Naive thymus-derived CD4-positive, alpha-beta T cell (primary cell): ENCODE results near the gene TNFAIP8L1. TPM values are rescaled to one million over a fixed set of nuclear protein-coding genes. Genes with fewer than 3 reads are reported as not detected.

Source experiments
- ATAC-seq: fragments of 150-1000 bp; cut with Tn5 transposase; 2 replicates; pipeline ENCODE4 v1.10.0; 2021; ENCODE audit warnings: mild to moderate bottlenecking, moderate library complexity
- CTCF ChIA-PET: fragments of 350-600 bp; sonication (Branson Sonifier 250); formaldehyde crosslinking; loops from one replicate; lab custom pipeline; 2021; ENCODE audit warnings: antibody characterized with exemption; lab: Charles Lee
- POLR2A ChIA-PET: fragments of 350-600 bp; sonication (Branson Sonifier 250); formaldehyde crosslinking; loops from one replicate; lab custom pipeline; 2021; ENCODE audit warnings: antibody characterized with exemption, inconsistent platforms; lab: Charles Lee
- DNase-seq, 9 donors: peaks; one replicate each; pipeline versions ENCODE4 v3.0.0 to v3.0.0-alpha.2; 2020 to 2022; ENCODE audit warnings: mixed read lengths in 1 of 9
- H3K27ac ChIP-seq: one replicate; pipeline ENCODE4 v1.7.0; 2013; ENCODE audit warnings: mild to moderate bottlenecking, low read depth, low read length, moderate library complexity
- H3K27me3 ChIP-seq, 2 donors: one replicate each; pipeline ENCODE4 v1.7.0; 2013; ENCODE audit warnings: low read length in 2 of 2, mild to moderate bottlenecking in 2 of 2, moderate library complexity in 2 of 2; ENCODE audit not compliant: control insufficient read depth in 2 of 2, insufficient read depth in 2 of 2
- H3K36me3 ChIP-seq, 3 experiments: 1 replicate in 2 of 3; 2 replicates in 1 of 3; pipeline ENCODE4 v1.7.0; 2013; ENCODE audit warnings: low read length in 3 of 3, mild to moderate bottlenecking in 3 of 3, moderate library complexity in 1 of 3; ENCODE audit not compliant: insufficient read depth in 3 of 3, control insufficient read depth in 2 of 3
- H3K4me1 ChIP-seq, 2 donors: one replicate each; pipeline ENCODE4 v1.7.0; 2013; ENCODE audit warnings: low read length in 2 of 2, mild to moderate bottlenecking in 2 of 2, moderate library complexity in 1 of 2; ENCODE audit not compliant: control insufficient read depth in 2 of 2, insufficient read depth in 2 of 2
- H3K4me3 ChIP-seq: 2 replicates; pipeline ENCODE4 v1.7.0; 2013; ENCODE audit warnings: mild to moderate bottlenecking, low read length
- H3K9me3 ChIP-seq, 3 experiments: 1 replicate in 2 of 3; 2 replicates in 1 of 3; pipeline ENCODE4 v1.7.0; 2013; ENCODE audit warnings: low read length in 3 of 3; ENCODE audit not compliant: control insufficient read depth in 2 of 3
- H3K27ac Mint-ChIP-seq, 9 donors: one replicate each; pipeline ENCODE4 v1.8.0; 2020 to 2022; ENCODE audit warnings: mixed read lengths in 9 of 9, mild to moderate bottlenecking in 8 of 9, moderate library complexity in 5 of 9, inconsistent platforms in 2 of 9
- H3K27me3 Mint-ChIP-seq, 5 donors: one replicate each; pipeline ENCODE4 v1.8.0; 2021 to 2022; ENCODE audit warnings: mixed read lengths in 5 of 5, mild to moderate bottlenecking in 1 of 5
- H3K36me3 Mint-ChIP-seq, 5 donors: one replicate each; pipeline ENCODE4 v1.8.0; 2020 to 2022; ENCODE audit warnings: mixed read lengths in 5 of 5, mild to moderate bottlenecking in 3 of 5, inconsistent platforms in 1 of 5
- H3K4me1 Mint-ChIP-seq, 7 donors: one replicate each; pipeline ENCODE4 v1.8.0; 2020 to 2022; ENCODE audit warnings: mixed read lengths in 7 of 7, mild to moderate bottlenecking in 3 of 7, inconsistent platforms in 1 of 7
- H3K4me3 Mint-ChIP-seq, 10 donors: one replicate each; pipeline ENCODE4 v1.8.0; 2020 to 2022; ENCODE audit warnings: mild to moderate bottlenecking in 10 of 10, mixed read lengths in 10 of 10, moderate library complexity in 6 of 10, inconsistent platforms in 2 of 10
- H3K9me3 Mint-ChIP-seq, 11 donors: one replicate each; pipeline ENCODE4 v1.8.0; 2020 to 2022; ENCODE audit warnings: mixed read lengths in 11 of 11, mild to moderate bottlenecking in 4 of 11, inconsistent platforms in 1 of 11, moderate library complexity in 1 of 11
- intact Hi-C, 2 donors: fragments of 100-400 bp; cut with micrococcal nuclease; formaldehyde crosslinking; loops; one replicate each; pipeline ENCODE4 v1.15.1; 2023
- polyA plus RNA-seq, 2 donors: library from polyadenylated mRNA; unstranded; fragments of 300-500 nt; fragmentation: Illumina TruSeq; gene quantifications; one replicate each; pipeline ENCODE4 v1.2.3, GENCODE V29; 2021
- total RNA-seq, 6 experiments: library from RNA in 5 of 6; stranded (reverse) in 5 of 6; gene quantifications; 1 replicate in 5 of 6; 2 replicates in 1 of 6; pipeline ENCODE4 v1.2.3 and lab custom pipeline; 2021 to 2026

The TNFAIP8L1 gene
- total and polyA plus RNA-seq, 7 experiments from 2014 or later: 8.0 to 22.4 (median 20.5) TPM

- CTCF ChIA-PET: no interaction called here
- peak overlapping the region in 2 of 10 donors; percentile 22 to 34 for H3K4me3 Mint-ChIP-seq
- DNase-seq: no peak
- peaks cover 18 to 42% (median 25%) of the 10 kb centered on the region in 5 donors for H3K27me3 Mint-ChIP-seq
- peak overlapping the region in 2 of 9 donors; percentile 9 to 51 for H3K27ac Mint-ChIP-seq
- peaks cover 0 to 2% (median 0%) of the 10 kb centered on the region in 11 donors for H3K9me3 Mint-ChIP-seq
- intact Hi-C loops: no loop called here
- Histone ChIP-seq H3K27me3 (peaks cover 3 to 17% of the 10 kb centered on the region in 2 donors), H3K4me1 (no peaks in the 10 kb centered on the region), H3K36me3 (no peaks in the 10 kb centered on the region), H3K9me3 (no peaks in the 10 kb centered on the region), H3K4me3 (no peak overlapping the region), H3K27ac (no peak overlapping the region)
- POLR2A ChIA-PET: no interaction called here
- ATAC-seq: no peak
- H3K4me1 Mint-ChIP-seq: peaks cover 5 to 18% (median 13%) of the 10 kb centered on the region in 7 donors
- no peaks in the 10 kb centered on the region for H3K36me3 Mint-ChIP-seq
Observed at GRCh38 chr19:4600082-4600481, 39.2 kb upstream of the TNFAIP8L1 start.

GRCh38 chr19:4600893-4601292 lies 38.4 kb upstream of the TNFAIP8L1 start:
- Mint-ChIP-seq H3K4me1 (peaks cover 5 to 18% (median 13%) of the 10 kb centered on the region in 7 donors), H3K9me3 (peaks cover 0 to 2% (median 0%) of the 10 kb centered on the region in 11 donors), H3K4me3 (no peak overlapping the region), H3K36me3 (no peaks in the 10 kb centered on the region), H3K27me3 (peaks cover 15 to 40% (median 22%) of the 10 kb centered on the region in 5 donors), H3K27ac (no peak overlapping the region)
- Histone ChIP-seq H3K27me3 (peaks cover 3 to 17% of the 10 kb centered on the region in 2 donors), H3K4me1 (no peaks in the 10 kb centered on the region), H3K36me3 (no peaks in the 10 kb centered on the region), H3K4me3 (no peak overlapping the region), H3K27ac (no peak overlapping the region), H3K9me3 (no peaks in the 10 kb centered on the region)
- ChIA-PET CTCF (no interaction called here), POLR2A (no interaction called here)
- DNase-seq: no peak
- no peak for ATAC-seq
- intact Hi-C loops: no loop called here

- Histone ChIP-seq H3K9me3 (no peaks in the 10 kb centered on the region), H3K27me3 (peaks cover 3 to 14% of the 10 kb centered on the region in 2 donors), H3K4me1 (no peaks in the 10 kb centered on the region), H3K36me3 (no peaks in the 10 kb centered on the region), H3K27ac (no peak overlapping the region), H3K4me3 (no peak overlapping the region)
- H3K4me1 Mint-ChIP-seq: peaks cover 3 to 15% (median 11%) of the 10 kb centered on the region in 7 donors
- DNase-seq (no peak), ATAC-seq (no peak)
- POLR2A ChIA-PET: no interaction called here
- intact Hi-C loops: no loop called here
- CTCF ChIA-PET: no interaction called here
- H3K9me3 Mint-ChIP-seq: peaks cover 0 to 2% (median 0%) of the 10 kb centered on the region in 11 donors
- no peak overlapping the region for H3K4me3 Mint-ChIP-seq
- no peak overlapping the region for H3K27ac Mint-ChIP-seq
- peaks cover 11 to 34% (median 17%) of the 10 kb centered on the region in 5 donors for H3K27me3 Mint-ChIP-seq
- no peaks in the 10 kb centered on the region for H3K36me3 Mint-ChIP-seq
Observed at GRCh38 chr19:4602173-4602788, 37.0 kb upstream of the TNFAIP8L1 start.

DNA sequence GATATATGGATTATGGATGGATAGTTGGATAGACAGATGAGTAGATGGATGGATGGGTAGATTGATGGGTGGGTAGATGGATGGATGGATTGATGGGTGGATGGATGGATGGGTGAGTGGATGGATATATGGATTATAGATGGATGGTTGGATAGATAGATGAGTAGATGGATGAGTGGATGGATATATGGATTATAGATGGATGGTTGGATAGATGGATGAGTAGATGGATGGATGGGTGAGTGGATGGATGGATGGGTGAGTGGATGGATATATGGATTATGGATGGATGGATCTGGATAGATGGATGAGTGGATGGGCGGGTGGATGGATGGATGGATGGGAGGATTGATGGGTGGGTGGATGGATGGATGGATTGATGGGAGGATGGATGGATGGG lies 36.4 kb upstream of the TNFAIP8L1 start:
- no peak overlapping the region for H3K27ac ChIP-seq
- Mint-ChIP-seq H3K36me3 (no peaks in the 10 kb centered on the region), H3K4me1 (peaks cover 0 to 12% (median 4%) of the 10 kb centered on the region in 7 donors), H3K27me3 (peaks cover 11 to 35% (median 17%) of the 10 kb centered on the region in 5 donors), H3K27ac (no peak overlapping the region), H3K9me3 (peaks cover 0 to 4% (median 0%) of the 10 kb centered on the region in 11 donors), H3K4me3 (no peak overlapping the region)
- CTCF ChIA-PET: no interaction called here
- H3K4me1 ChIP-seq: no peaks in the 10 kb centered on the region
- DNase-seq (no peak), ATAC-seq (no peak)
- no peaks in the 10 kb centered on the region for H3K36me3 ChIP-seq
- POLR2A ChIA-PET: no interaction called here
- H3K4me3 ChIP-seq: no peak overlapping the region
- intact Hi-C loops: no loop called here
- H3K27me3 ChIP-seq: peaks cover 3 to 8% of the 10 kb centered on the region in 2 donors
- H3K9me3 ChIP-seq: no peaks in the 10 kb centered on the region

GRCh38 chr19:4604912-4605311 lies 34.4 kb upstream of the TNFAIP8L1 start:
- Mint-ChIP-seq H3K9me3 (peaks cover 0 to 2% (median 0%) of the 10 kb centered on the region in 11 donors), H3K27ac (no peak overlapping the region), H3K4me3 (no peak overlapping the region), H3K36me3 (no peaks in the 10 kb centered on the region), H3K27me3 (peaks cover 11 to 26% (median 15%) of the 10 kb centered on the region in 5 donors), H3K4me1 (no peaks in the 10 kb centered on the region)
- DNase-seq: no peak
- H3K27ac ChIP-seq: no peak overlapping the region
- intact Hi-C loops: no loop called here
- H3K4me3 ChIP-seq: no peak overlapping the region
- CTCF ChIA-PET: no interaction called here
- no peaks in the 10 kb centered on the region for H3K36me3 ChIP-seq
- H3K9me3 ChIP-seq: no peaks in the 10 kb centered on the region
- peaks cover 0 to 5% of the 10 kb centered on the region in 2 donors for H3K27me3 ChIP-seq
- POLR2A ChIA-PET: no interaction called here
- ATAC-seq: no peak
- H3K4me1 ChIP-seq: no peaks in the 10 kb centered on the region

- Histone ChIP-seq H3K36me3 (no peaks in the 10 kb centered on the region), H3K4me3 (no peak overlapping the region), H3K4me1 (no peaks in the 10 kb centered on the region), H3K9me3 (no peaks in the 10 kb centered on the region), H3K27ac (no peak overlapping the region), H3K27me3 (peaks cover 0 to 5% of the 10 kb centered on the region in 2 donors)
- Mint-ChIP-seq H3K4me3 (no peak overlapping the region), H3K9me3 (peaks cover 0 to 2% (median 0%) of the 10 kb centered on the region in 11 donors), H3K27me3 (peaks cover 22 to 30% (median 26%) of the 10 kb centered on the region in 5 donors), H3K36me3 (no peaks in the 10 kb centered on the region), H3K4me1 (peaks cover 0 to 6% (median 0%) of the 10 kb centered on the region in 7 donors), H3K27ac (no peak overlapping the region)
- CTCF ChIA-PET: no interaction called here
- intact Hi-C loops: no loop called here
- ATAC-seq (no peak), DNase-seq (no peak)
- POLR2A ChIA-PET: no interaction called here
Observed at GRCh38 chr19:4606181-4606580, 33.1 kb upstream of the TNFAIP8L1 start.
